ENCODE data around the gene ATP5IF1.

ATP5IF1 gene

GRCh38 chr1:28239004-28239403, 3.1 kb downstream of the ATP5IF1 start:
- Histone ChIP-seq H3K9me3 (ENCODE audit: insufficient read depth, low read length, severe bottlenecking) (no peaks in the 10 kb centered on the region), H3K79me2 (ENCODE audit: insufficient read depth, low read length) (peaks cover 26% of the 10 kb centered on the region), H3K27me3 (ENCODE audit: insufficient read depth, low read length, poor library complexity) (no peaks in the 10 kb centered on the region), H3K4me2 (ENCODE audit: insufficient read depth, low read length) (no peak overlapping the region), H3K4me3 (ENCODE audit: low read depth in 1 of 2, low read length in 2 of 2) (no peak overlapping the region), H3K27ac (ENCODE audit: low read length) (no peak overlapping the region), H3K36me3 (ENCODE audit: insufficient read depth, low read length) (peaks cover 21% of the 10 kb centered on the region), H2AFZ (ENCODE audit: low read depth, low read length) (no peak overlapping the region), H4K20me1 (ENCODE audit: insufficient read depth, low read length) (no peaks in the 10 kb centered on the region), H3K9ac (ENCODE audit: low read depth, low read length) (no peak overlapping the region), H3K4me1 (ENCODE audit: insufficient read depth, low read length) (peaks cover 25% of the 10 kb centered on the region)
- ATAC-seq (ENCODE audit: insufficient read depth, low read depth) (no peak), DNase-seq (no peak)
- TF ChIP-seq, protein P1, sequence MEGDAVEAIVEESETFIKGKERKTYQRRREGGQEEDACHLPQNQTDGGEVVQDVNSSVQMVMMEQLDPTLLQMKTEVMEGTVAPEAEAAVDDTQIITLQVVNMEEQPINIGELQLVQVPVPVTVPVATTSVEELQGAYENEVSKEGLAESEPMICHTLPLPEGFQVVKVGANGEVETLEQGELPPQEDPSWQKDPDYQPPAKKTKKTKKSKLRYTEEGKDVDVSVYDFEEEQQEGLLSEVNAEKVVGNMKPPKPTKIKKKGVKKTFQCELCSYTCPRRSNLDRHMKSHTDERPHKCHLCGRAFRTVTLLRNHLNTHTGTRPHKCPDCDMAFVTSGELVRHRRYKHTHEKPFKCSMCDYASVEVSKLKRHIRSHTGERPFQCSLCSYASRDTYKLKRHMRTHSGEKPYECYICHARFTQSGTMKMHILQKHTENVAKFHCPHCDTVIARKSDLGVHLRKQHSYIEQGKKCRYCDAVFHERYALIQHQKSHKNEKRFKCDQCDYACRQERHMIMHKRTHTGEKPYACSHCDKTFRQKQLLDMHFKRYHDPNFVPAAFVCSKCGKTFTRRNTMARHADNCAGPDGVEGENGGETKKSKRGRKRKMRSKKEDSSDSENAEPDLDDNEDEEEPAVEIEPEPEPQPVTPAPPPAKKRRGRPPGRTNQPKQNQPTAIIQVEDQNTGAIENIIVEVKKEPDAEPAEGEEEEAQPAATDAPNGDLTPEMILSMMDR (IDR thresholded peaks at IDR 0.05; ENCODE audit: borderline replicate concordance, extremely low read depth, low read length, poor library complexity, severe bottlenecking), result no peak
- no peak for TF ChIP-seq EZH2 (IDR thresholded peaks at IDR 0.05; ENCODE audit: borderline replicate concordance, low read depth, low read length, severe bottlenecking)

- no peak overlapping the region for H3K27ac ChIP-seq (ENCODE audit: low read length)
- DNase-seq, result no peak
- no peak overlapping the region for H2AFZ ChIP-seq (ENCODE audit: low read depth, low read length)
- ATAC-seq (ENCODE audit: insufficient read depth, low read depth), result no peak
- TF ChIP-seq EZH2 (IDR thresholded peaks at IDR 0.05; ENCODE audit: borderline replicate concordance, low read depth, low read length, severe bottlenecking), result no peak
- TF ChIP-seq, protein P1 (IDR thresholded peaks at IDR 0.05; ENCODE audit: borderline replicate concordance, extremely low read depth, low read length, poor library complexity, severe bottlenecking), result no peak
- no peaks in the 10 kb centered on the region for H3K27me3 ChIP-seq (ENCODE audit: insufficient read depth, low read length, poor library complexity)
- no peak overlapping the region for H3K9ac ChIP-seq (ENCODE audit: low read depth, low read length)
- no peak overlapping the region for H3K4me3 ChIP-seq (ENCODE audit: low read depth in 1 of 2, low read length in 2 of 2)
- peaks cover 21% of the 10 kb centered on the region for H3K36me3 ChIP-seq (ENCODE audit: insufficient read depth, low read length)
- H3K4me1 ChIP-seq (ENCODE audit: insufficient read depth, low read length), result peaks cover 28% of the 10 kb centered on the region
- no peaks in the 10 kb centered on the region for H3K9me3 ChIP-seq (ENCODE audit: insufficient read depth, low read length, severe bottlenecking)
- H3K4me2 ChIP-seq (ENCODE audit: insufficient read depth, low read length), result no peak overlapping the region
- no peaks in the 10 kb centered on the region for H4K20me1 ChIP-seq (ENCODE audit: insufficient read depth, low read length)
- peaks cover 26% of the 10 kb centered on the region for H3K79me2 ChIP-seq (ENCODE audit: insufficient read depth, low read length)
These were observed 4.1 kb downstream of the ATP5IF1 start for GRCh38 chr1:28240024-28240423.

GRCh38 chr1:28241638-28242241, 5.8 kb downstream of the ATP5IF1 start:
- DNase-seq (no peak), ATAC-seq (ENCODE audit: insufficient read depth, low read depth) (no peak)
- H3K36me3 ChIP-seq (ENCODE audit: insufficient read depth, low read length), result peaks cover 19% of the 10 kb centered on the region
- peaks cover 29% of the 10 kb centered on the region for H3K4me1 ChIP-seq (ENCODE audit: insufficient read depth, low read length)
- H2AFZ ChIP-seq (ENCODE audit: low read depth, low read length), result no peak overlapping the region
- H3K9me3 ChIP-seq (ENCODE audit: insufficient read depth, low read length, severe bottlenecking), result no peaks in the 10 kb centered on the region
- no peaks in the 10 kb centered on the region for H4K20me1 ChIP-seq (ENCODE audit: insufficient read depth, low read length)
- no peak overlapping the region for H3K4me3 ChIP-seq (ENCODE audit: low read depth in 1 of 2, low read length in 2 of 2)
- no peaks in the 10 kb centered on the region for H3K27me3 ChIP-seq (ENCODE audit: insufficient read depth, low read length, poor library complexity)
- no peak overlapping the region for H3K4me2 ChIP-seq (ENCODE audit: insufficient read depth, low read length)
- no peak overlapping the region for H3K27ac ChIP-seq (ENCODE audit: low read length)
- TF ChIP-seq EZH2 (IDR thresholded peaks at IDR 0.05; ENCODE audit: borderline replicate concordance, low read depth, low read length, severe bottlenecking), result no peak
- TF ChIP-seq, protein P1 (IDR thresholded peaks at IDR 0.05; ENCODE audit: borderline replicate concordance, extremely low read depth, low read length, poor library complexity, severe bottlenecking), result no peak
- peaks cover 21% of the 10 kb centered on the region for H3K79me2 ChIP-seq (ENCODE audit: insufficient read depth, low read length)
- no peak overlapping the region for H3K9ac ChIP-seq (ENCODE audit: low read depth, low read length)
